HG03060 (cell line): ENCODE data around the gene KIT.

Experiments used
- ATAC-seq: cut with Tn5 transposase; IDR thresholded peaks from one replicate; pipeline ENCODE4 v1.9.1; 2021; ENCODE audit warnings: low read depth, moderate number of reproducible peaks; ENCODE audit not compliant: unreplicated experiment

Gene KIT

DNA sequence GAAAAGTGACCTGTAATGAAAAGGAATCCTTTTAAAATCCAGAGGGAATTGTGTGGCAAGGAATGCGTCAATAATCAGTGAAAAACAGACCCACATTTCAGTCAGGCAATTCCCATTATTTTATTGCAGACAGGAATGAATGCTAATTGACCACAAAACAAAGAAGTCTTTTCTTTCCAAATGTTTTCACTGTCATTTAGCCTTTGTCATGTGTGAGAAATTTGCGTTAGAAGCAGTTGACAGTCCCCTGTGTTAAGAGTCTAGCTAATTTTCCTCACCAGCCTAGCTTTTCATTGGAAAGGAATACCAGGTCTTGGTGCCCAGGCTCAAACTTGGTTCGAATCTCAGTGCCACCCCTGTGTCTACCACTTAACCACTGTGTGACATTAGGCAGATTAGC, 83.4 kb downstream of the KIT start:
- no peak for ATAC-seq

- no peak for ATAC-seq
Measured at GRCh38 chr4:54742636-54743399, 85.1 kb downstream of the KIT start.

- no peak for ATAC-seq
Measured at GRCh38 chr4:54743562-54743961, 85.8 kb downstream of the KIT start.

GRCh38 chr4:54744487-54744886, 86.7 kb downstream of the KIT start:
- ATAC-seq: no peak

DNA sequence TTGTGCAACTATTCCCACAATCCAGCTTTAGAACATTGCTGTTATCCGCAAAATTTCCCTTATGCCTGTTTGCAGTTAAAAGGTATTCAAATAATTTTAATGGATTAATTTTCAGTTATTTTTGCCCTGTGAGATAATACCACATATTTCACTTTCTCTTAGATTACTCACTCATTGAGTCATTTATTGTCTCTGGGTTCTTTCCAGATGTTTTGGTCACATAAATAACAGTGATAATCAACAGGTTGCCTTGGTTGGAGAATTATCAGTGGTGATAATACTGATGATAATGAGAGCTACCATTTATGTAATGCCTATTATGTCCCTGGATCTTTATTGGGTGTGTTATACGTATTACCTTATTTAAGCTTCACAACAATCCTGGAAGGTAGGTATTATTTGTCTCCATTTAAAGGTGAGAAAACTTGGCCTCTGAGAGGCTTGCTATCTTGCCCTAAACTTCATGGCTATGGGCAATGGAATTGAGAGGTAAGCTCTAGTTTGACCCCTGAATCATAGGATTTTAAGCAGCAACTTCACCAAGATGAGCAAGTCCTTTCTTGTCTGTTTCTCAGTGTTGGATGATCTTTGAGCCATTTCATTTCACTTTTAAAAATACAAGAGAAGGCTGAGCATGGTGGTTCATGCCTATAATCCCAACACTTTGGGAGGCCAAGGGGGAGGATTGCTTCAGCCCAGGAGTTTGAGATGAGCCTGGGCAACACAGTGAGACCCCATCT, 87.4 kb downstream of the KIT start:
- ATAC-seq: no peak

GRCh38 chr4:54746218-54746617, 88.5 kb downstream of the KIT start:
- ATAC-seq: no peak

DNA sequence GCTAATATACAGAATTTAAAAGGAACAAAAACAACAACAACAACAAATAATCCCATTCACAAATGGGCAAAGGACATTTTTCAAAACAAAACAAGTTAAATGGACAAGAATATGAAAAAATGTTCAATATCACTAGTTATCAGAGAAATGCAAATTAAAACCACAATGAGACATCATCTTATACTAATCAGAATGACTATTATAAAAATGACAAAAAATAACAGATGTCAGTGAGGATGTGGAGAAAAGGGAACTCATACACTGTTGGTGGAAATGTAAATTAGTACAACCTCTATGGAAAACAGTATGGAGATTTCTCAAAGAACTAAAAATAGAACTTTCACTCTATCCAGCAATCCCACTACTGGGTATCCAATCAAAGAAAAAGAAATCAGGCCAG, 92.6 kb downstream of the KIT start:
- no peak for ATAC-seq

DNA sequence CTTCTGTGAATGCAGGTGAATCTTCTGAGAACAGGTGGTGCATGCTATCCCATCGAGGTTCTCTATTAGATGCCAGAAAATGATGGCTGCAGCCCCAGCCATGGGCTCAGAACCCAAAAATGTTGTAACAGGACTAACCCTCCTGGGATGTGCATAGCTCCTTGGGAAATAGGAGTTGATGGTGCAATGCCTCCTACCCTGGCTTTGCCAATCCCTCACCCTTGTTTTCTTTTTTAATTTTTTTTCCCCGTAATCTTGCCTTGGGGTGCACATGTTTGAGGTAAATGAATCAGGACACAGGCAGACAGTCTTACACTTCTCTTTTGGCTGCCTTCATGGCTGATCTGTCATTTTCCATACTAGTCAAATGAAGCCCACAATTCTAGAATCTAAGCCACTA, 96.6 kb downstream of the KIT start:
- no peak for ATAC-seq

GRCh38 chr4:54764476-54764875, 106.7 kb downstream of the KIT start:
- ATAC-seq: no peak

DNA sequence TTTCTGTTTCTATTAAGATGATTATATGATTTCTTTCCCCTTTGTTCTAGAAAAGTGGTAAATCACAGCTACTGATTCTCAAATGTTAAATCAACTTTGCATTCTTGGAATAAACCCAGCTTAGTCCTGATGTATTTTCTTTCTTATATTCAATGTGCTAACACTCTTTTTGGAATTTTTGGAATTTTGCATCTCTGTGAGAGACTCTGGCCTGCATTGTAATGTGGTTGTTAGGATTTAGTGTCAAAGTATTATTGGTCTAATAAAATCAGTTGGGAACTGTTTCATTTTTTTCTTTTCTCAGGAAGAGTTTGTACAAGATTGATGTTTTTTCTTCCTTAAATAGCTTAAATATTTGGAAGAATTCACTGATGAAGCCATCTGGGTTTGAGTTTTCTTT, 109.6 kb downstream of the KIT start:
- no peak for ATAC-seq

DNA sequence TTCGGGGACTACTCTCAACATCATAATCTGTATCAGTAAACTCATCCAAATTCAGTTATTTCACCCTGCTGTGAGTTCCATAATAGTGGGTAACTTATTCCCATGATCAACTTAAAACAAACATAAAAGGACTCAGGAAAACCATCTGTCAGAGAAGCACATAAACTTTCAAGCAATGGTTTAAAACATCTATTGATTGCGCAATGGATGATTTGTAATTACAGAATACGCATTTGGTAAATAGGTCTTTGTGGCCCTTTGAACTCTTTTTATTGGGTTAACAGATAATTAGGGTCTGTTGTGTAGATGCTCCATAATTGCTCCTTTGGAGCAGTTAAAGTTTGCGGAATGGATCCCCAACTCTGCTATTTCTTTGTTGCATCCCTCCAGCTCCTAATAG, 115.3 kb downstream of the KIT start:
- ATAC-seq: no peak

DNA sequence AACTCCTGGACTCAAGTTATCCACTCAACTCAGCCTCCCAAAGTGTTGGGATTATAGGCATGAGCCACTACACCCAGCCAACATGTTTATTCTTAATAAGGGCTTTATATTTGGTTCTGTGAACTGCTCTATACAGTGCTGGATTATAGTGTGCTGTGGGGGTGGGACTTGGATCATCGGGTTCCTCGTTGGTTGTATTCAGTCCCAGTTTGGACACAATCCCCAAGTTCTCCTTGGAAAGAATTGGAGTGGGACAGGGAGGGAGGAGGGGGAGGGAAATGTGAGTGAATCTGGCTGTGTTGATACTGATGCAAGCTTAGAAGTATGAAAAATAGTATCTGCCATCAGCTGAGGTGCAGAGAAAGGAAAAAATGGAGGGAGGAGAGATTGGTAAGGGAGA, 121.3 kb downstream of the KIT start:
- ATAC-seq: no peak

GRCh38 chr4:54779476-54780148, 121.9 kb downstream of the KIT start:
- ATAC-seq: no peak

DNA sequence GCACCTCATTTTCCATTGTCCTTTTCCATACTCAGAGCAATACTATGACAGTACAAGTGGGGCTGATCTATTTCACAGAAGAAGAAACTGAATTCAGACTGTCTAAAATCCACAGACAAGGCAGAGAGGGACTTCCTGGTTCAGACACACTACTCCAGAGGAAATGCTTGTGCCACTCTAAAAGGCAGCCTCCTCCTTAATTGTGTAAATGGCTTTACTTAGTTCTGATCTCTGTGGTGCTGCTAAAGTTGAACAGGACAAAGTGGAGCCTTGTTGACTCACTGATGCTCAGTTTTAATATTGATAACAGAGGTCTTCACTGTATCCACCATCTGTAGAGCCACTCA, 122.4 kb downstream of the KIT start:
- ATAC-seq: no peak

- ATAC-seq: no peak
Measured at GRCh38 chr4:54781756-54782155, 124.0 kb downstream of the KIT start.

- no peak for ATAC-seq
Measured at GRCh38 chr4:54783402-54784110, 125.8 kb downstream of the KIT start.

DNA sequence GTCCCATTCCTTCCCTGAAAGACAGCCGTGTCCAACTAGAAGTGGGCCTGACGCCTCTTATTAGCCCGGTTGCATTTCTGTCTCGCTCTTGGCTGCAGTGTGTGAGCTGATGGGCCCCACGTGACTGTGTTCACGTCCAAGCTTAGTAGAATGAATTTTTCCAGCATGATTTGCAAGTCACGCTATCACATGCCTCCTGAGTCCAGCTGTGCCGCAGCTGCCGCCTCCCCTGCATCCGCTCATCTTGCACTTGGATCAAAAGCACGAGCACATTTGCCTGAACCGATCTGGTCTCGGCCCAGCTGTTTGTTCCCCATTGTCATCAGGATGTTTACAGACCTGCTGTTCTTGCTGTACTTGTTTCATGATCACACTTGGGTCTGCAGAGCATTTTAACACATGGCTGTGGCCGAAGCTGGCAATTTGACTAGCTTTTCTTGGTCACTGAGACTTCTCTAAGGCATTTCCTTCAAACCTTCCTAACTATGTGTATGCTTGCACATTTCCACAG, 126.5 kb downstream of the KIT start:
- no peak for ATAC-seq
